ENCODE data around the gene DOK3.
A peak's percentile ranks its signal among the peaks of the same experiment; 100 is the strongest.

The DOK3 gene

GRCh38 chr5:177462021-177462670 is 47.5 kb downstream of the DOK3 start:
- DNase-seq = no peak

- DNase-seq = no peak
Observed at GRCh38 chr5:177459819-177460628, 49.6 kb downstream of the DOK3 start.

- DNase-seq = no peak
Observed at GRCh38 chr5:177459357-177459756, 50.3 kb downstream of the DOK3 start.

- no peak for DNase-seq
Observed at GRCh38 chr5:177458912-177459350, 50.7 kb downstream of the DOK3 start.

GRCh38 chr5:177457852-177458681 is 51.6 kb downstream of the DOK3 start:
- no peak for DNase-seq

- DNase-seq = peak; percentile 95
Observed at GRCh38 chr5:177456976-177457851, 52.4 kb downstream of the DOK3 start.

- no peak for DNase-seq
Observed at GRCh38 chr5:177456591-177456964, 53.0 kb downstream of the DOK3 start.

GRCh38 chr5:177455661-177456590 is 53.7 kb downstream of the DOK3 start:
- DNase-seq = peak; percentile 85

- DNase-seq = peak; percentile 63
Observed at GRCh38 chr5:177455036-177455660, 54.5 kb downstream of the DOK3 start.

GRCh38 chr5:177454397-177455035 is 55.1 kb downstream of the DOK3 start:
- peak; percentile 86 for DNase-seq

- DNase-seq = no peak
Observed at GRCh38 chr5:177453852-177454396, 55.7 kb downstream of the DOK3 start.

- DNase-seq = no peak
Observed at GRCh38 chr5:177452688-177453638, 56.7 kb downstream of the DOK3 start.
